ENCODE measurements around the gene HABP2. TPM values are rescaled to one million over a fixed set of nuclear protein-coding genes. Genes with fewer than 3 reads are reported as not detected.

HABP2 gene
- polyA plus RNA-seq, 4 donors, result 0.41 to 0.80 (median 0.62) TPM

- no peak for DNase-seq (ENCODE audit: low read depth in 4 of 4, low spot score in 3 of 4)
Observed at GRCh38 chr10:113590581-113590980, 37.7 kb downstream of the HABP2 start.

- DNase-seq (ENCODE audit: low read depth in 4 of 4, low spot score in 3 of 4), result no peak
Observed at GRCh38 chr10:113592380-113592779, 39.5 kb downstream of the HABP2 start.

DNA sequence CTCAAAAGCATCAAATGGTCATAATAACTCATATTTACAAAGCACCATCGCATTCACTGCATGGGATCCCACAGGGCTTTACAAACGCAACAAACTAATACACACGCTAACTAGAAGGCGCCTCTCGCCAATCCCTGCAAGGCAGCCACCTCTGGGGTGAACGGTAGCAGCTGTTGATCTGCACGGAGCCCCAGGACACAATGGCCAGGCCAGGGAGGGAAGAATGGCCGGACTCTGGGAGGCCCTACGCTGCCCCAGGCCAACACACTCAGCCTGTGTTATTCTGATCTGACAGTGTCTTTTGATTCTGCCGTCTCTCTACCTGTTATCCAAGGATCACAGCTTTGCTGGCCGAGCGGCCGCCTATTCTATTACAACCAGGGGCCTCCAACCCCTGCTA, 41.8 kb downstream of the HABP2 start:
- no peak for DNase-seq (ENCODE audit: low read depth in 4 of 4, low spot score in 3 of 4)

GRCh38 chr10:113600569-113600968, 47.7 kb downstream of the HABP2 start:
- DNase-seq (ENCODE audit: low read depth in 4 of 4, low spot score in 3 of 4), result no peak

GRCh38 chr10:113603057-113603777, 50.4 kb downstream of the HABP2 start:
- no peak for DNase-seq (ENCODE audit: low read depth in 4 of 4, low spot score in 3 of 4)

DNA sequence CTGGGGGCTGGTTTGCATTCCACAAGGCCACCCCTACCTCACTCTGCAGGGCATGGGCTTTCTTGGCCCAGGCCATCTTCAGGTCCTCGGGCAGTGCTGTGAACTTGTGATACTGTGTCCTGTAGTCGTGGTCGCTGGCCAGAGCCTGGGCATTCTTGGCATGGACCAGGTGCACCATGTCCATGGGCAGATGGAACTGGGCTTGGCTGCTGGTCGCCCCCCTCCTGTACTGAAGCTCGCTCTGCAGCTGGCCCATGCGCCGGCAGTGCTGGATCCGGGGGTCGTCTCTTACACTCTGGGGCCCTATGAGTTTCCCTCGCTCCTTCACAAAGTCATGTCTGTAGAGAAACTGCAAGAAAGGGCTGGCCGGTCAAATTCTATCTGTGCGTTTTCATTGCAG, 51.7 kb downstream of the HABP2 start:
- no peak for DNase-seq (ENCODE audit: low read depth in 4 of 4, low spot score in 3 of 4)

GRCh38 chr10:113605268-113605978, 52.6 kb downstream of the HABP2 start:
- no peak for DNase-seq (ENCODE audit: low read depth in 4 of 4, low spot score in 3 of 4)

DNA sequence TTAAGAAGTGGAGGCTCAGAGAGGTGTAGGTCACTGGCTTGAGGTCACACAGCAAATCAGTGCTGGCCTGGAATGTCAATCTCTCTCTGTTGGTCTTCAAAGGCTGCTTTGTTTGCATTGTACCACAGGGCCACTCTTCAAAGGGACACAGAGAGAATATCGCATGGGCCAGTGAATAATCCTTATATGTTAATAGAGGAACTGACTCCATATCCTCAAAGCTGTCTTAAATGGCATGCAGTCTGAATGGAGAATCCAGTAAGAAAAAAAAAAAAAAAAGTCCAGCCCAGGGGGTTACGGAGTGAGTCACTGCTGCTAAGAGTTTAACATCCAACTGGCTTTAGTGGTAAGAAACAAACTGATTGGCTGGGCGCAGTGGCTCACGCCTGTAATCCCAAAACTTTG, 56.9 kb downstream of the HABP2 start:
- DNase-seq (ENCODE audit: low read depth in 4 of 4, low spot score in 3 of 4), result no peak

DNA sequence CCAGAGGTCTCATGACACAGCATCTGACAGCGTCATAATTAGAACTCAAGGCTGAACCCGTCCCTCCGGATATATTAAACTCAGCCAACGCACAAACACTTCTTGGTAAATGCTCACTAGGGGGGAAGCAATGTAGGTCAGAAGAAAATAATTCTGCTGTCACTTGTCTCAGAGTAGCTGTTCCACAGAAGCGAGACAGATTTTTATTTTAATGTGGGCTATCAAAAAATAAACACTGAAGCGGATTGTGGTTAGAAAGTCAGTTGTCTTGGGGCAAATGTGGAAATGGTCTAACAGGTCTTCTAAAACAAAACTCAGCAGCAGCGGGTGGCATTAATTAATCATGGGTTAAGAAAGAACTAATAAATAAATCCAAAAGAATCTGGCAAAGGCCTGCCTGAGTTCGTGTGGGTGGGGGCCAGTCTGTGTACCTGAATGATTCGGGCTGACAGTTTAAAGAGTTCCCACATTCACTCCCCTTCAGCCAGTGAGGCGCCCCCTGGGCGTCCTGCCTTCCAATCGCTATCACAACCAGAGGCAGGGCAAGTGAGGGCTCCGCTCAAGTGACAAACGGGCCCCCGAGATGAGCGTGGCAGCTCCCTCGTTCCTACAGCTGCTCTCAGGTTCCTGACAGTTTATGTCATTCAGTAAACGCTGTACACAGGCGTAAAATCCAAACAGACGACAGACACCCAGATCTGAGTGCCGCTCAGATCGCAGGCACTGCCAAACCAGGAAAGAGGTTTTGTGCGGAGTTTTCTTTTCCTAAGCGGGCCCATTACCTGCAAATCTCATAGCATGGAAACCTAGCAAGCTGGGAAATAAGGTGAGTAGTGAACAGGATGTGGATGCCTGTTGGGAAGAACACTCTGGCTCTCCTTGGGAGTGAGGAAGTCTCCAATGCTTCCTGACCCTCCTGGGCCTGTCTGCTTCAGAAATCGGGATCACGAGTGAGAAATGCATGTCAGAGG, 58.1 kb downstream of the HABP2 start:
- DNase-seq (ENCODE audit: low read depth in 4 of 4, low spot score in 3 of 4), result no peak

- no peak for DNase-seq (ENCODE audit: low read depth in 4 of 4, low spot score in 3 of 4)
Observed at GRCh38 chr10:113612154-113612553, 59.3 kb downstream of the HABP2 start.

DNA sequence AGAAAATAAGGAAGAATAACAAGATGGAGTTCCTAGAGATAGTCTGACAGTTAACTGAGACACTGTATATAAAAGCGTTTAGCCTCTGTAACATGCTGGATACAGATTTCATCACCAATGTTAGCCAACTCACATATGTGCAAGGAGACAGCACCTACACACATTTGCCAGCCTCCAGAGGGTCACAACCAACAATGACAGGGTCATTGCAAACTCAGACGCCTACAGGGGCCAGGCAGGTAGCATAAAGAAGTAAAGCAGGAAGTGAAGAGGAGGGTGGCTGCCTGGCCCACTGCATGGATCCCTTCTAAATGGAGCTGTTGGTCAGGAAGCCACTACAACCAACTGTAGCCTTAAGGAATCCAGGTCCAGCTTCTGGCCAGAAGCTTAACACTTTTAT, 60.6 kb downstream of the HABP2 start:
- no peak for DNase-seq (ENCODE audit: low read depth in 4 of 4, low spot score in 3 of 4)

GRCh38 chr10:113613977-113614690, 61.3 kb downstream of the HABP2 start:
- DNase-seq (ENCODE audit: low read depth in 4 of 4, low spot score in 3 of 4), result no peak

- no peak for DNase-seq (ENCODE audit: low read depth in 4 of 4, low spot score in 3 of 4)
Observed at GRCh38 chr10:113616244-113617074, 63.6 kb downstream of the HABP2 start.

DNA sequence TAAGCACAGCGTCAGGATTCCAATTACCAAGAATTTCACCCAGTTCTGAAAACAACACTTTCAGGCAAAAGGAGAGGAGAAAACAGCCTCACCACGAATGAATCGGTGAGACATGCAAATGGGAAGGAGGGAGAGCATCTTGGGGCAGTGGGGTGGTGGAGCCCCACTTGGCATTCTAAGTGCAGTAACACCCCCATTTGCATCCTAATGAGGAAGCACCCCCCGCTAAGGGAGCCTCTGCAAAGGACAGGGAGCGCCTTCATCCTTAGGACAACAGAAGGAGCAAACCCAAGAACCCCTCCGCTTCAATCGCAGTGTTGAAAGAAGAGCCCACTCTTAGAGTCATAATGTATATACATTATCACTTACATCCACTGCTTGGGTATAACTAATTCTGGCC, 64.2 kb downstream of the HABP2 start:
- DNase-seq (ENCODE audit: low read depth in 4 of 4, low spot score in 3 of 4), result no peak

DNA sequence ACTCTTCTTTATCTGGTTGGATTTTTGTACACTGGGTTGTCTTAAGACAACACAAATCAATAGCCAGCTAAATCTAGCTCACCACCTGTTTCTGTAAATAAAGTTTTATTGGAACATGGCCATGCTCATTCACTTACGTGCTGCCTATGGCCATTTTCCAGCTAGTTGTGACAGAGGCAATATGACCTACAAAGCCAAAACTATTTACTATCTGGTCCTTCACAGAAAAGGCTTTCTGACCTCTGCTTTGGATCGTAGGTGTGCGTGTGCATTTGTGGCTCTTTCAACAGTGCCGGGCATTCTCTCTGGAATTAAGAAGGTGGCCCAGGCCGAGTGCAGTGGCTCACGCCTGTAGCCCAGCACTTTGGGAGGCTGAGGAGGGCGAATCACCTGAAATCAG, 65.5 kb downstream of the HABP2 start:
- no peak for DNase-seq (ENCODE audit: low read depth in 4 of 4, low spot score in 3 of 4)

- no peak for DNase-seq (ENCODE audit: low read depth in 4 of 4, low spot score in 3 of 4)
Observed at GRCh38 chr10:113619401-113619800, 66.5 kb downstream of the HABP2 start.

DNA sequence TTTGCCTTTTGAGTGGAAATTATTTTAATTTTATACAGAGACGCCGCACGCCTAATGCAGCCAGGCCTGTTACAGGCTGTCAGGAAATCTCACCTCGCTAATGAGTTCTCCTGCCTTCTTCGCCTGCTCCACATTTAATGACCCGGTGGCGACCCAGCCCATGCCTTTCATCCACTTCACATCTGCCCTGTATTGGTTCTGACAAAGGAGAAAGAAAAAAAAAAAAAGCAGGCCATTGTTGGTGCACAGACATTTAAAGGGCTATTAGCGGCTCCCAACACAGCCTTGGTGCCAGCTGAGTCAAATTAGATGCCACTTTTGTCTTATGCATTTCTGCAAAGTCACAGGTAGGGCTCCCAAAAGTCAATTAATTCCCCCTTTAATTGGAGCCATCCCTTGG, 67.7 kb downstream of the HABP2 start:
- DNase-seq (ENCODE audit: low read depth in 4 of 4, low spot score in 3 of 4), result no peak

GRCh38 chr10:113620936-113621335, 68.1 kb downstream of the HABP2 start:
- DNase-seq (ENCODE audit: low read depth in 4 of 4, low spot score in 3 of 4), result no peak

DNA sequence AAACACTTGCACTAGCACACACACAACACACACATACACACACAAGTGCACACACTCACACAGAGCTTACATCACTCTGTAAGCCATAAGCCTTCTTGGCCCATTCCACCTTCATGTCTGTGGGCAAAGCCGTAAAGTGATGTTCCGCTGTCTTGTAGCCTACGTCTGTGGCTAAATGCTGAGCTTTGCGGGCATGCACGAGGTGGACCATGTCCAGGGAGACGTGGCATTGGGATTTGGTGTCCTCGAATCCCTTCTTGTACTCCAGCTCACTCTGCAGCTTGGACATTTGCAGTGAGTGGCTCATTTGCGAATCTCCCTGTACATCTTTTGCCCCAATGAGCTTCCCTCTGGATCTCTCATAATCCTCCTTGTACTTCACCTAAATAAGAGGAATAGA, 68.9 kb downstream of the HABP2 start:
- DNase-seq (ENCODE audit: low read depth in 4 of 4, low spot score in 3 of 4), result no peak

DNA sequence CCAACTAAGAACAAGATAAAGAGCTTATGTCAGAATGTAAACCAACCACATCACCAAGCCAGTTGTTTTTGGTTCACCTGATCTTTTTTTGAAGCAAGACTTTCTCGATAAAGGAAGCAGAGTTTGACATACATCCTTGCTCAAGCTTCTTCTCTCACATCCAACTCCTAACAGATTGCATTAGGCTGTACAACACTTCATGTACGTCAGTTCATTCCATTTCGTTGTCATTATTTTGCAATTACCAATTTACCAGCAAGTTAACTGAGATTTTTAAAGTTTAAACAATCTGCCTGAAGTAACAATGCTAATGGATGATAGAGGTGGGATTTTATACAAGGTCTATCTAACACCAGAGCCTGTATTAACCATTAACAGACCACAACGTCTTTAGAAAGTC, 70.0 kb downstream of the HABP2 start:
- DNase-seq (ENCODE audit: low read depth in 4 of 4, low spot score in 3 of 4), result no peak
